HG03025 (cell line): Measurements from ENCODE around the gene TSHR.
"Not testable (repeated sequence)": the region's sequence is repeated elsewhere in the genome, so short reads cannot be mapped to it uniquely, and the experiment has no call there.

Experiments
- ATAC-seq: cut with Tn5 transposase; IDR thresholded peaks from one replicate; pipeline ENCODE4 v1.9.1; 2021; ENCODE audit warnings: mild to moderate bottlenecking, moderate library complexity; ENCODE audit not compliant: unreplicated experiment, low FRiP score

TSHR gene

DNA sequence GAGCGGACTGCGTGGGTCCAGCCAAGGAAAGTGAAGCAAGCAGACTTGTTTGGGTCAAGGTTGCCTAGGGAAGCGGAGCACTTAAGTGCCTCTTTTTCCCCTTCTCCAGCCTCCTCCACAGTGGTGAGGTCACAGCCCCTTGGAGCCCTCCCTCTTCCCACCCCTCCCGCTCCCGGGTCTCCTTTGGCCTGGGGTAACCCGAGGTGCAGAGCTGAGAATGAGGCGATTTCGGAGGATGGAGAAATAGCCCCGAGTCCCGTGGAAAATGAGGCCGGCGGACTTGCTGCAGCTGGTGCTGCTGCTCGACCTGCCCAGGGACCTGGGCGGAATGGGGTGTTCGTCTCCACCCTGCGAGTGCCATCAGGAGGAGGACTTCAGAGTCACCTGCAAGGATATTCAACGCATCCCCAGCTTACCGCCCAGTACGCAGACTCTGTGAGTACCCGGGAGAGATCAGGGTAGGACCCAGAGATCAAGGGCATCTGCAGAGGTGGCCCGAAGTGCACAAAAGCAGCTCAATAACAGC is at the start of gene TSHR:
TSS of gene TSHR (plus strand) at position 206 of the 526 bp plus-strand sequence. CDS start at position 266, 60 bp downstream.
- ATAC-seq = no peak

DNA sequence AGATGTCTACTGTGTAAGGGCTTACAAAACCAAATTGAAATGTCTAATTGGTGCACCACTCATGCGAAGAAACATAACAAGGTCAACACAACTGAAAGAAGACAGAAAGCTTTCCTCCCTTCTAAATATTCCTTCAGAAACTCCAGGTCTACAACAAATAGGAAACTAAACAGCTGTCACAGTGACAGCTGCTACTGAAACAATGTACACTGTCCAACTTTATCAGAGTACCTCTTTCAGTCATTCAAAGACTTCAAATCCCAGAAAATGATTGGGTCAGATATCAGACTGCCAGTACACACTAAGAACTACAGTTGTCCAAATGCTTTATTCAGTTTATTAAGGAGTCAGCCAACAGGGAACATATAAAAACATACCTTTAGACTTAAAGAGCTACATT is 49.1 kb upstream of the TSHR start:
- ATAC-seq = no peak

DNA sequence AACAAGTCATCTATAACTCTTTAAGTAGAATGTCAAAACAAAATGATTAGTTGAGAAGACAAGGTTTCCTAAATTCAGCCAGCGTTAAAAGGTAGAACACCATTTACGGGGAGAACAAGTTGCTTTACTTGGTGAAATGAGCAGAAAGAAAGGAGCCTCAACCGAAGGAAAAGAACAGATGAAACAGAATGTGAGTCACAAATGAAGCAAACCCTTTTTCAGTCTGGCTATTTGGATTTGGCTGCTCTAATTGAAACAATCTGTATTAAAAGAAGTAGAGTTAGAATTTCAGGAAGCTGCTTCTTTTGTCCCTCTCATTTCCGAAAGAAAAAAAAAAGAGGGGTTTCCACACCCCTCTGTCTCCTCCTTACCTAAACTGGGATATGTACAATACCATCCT is 48.5 kb upstream of the TSHR start:
- ATAC-seq = no peak

DNA sequence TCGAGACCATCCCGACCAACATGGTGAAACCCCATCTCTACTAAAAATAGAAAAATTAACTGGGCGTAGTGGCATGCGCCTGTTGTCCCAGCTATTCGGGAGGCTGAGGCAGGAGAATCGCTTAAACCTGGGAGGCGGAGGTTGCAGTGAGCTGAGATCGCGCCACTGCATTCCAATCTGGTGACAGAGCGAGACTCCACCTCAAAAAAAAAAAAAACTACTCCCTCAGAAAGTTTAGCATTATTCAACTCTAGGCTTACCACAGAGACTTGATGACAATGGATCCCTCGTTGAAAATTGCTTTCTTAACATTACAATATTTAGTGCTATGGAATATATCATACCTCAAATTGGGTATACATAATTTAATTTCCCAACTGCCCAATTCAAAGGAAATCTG is 43.4 kb upstream of the TSHR start:
- ATAC-seq = not testable (repeated sequence)

DNA sequence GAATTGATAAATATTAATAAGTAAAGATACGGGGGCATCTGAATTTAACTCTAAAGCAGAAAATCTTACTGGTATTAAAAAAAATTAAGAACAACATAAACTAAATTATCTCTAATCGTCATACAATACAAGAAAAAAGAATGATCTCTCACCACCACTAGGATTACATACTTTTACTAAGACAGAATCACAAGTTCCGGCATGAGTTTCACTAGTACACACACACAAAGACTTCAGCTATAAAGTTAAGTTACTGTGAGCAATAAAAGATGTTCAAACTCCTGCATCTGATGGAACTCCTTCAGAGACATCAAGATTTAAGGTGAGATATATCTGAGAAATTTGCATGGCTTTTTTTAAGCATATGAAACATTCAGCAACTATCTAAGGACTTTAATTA is 35.8 kb upstream of the TSHR start:
- ATAC-seq = no peak

DNA sequence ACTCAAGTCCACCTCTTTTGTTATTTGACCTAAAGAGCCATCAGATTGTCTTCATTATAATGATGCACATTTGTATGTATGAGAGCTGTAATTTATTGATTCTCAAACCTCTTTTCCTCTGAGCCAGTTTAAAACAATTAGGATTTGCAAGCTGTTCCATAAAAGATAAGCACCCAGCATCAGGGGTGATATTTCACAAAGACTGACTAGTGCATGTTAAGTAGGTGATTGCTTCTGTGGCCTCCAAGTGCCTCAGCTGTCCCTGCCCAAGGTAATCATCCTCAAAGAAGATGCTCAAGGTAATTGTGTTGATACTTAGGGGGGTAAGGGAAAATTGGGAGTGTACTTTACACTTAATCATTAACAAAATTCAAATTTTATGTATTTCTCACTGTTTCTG is 32.1 kb upstream of the TSHR start:
- ATAC-seq = no peak

DNA sequence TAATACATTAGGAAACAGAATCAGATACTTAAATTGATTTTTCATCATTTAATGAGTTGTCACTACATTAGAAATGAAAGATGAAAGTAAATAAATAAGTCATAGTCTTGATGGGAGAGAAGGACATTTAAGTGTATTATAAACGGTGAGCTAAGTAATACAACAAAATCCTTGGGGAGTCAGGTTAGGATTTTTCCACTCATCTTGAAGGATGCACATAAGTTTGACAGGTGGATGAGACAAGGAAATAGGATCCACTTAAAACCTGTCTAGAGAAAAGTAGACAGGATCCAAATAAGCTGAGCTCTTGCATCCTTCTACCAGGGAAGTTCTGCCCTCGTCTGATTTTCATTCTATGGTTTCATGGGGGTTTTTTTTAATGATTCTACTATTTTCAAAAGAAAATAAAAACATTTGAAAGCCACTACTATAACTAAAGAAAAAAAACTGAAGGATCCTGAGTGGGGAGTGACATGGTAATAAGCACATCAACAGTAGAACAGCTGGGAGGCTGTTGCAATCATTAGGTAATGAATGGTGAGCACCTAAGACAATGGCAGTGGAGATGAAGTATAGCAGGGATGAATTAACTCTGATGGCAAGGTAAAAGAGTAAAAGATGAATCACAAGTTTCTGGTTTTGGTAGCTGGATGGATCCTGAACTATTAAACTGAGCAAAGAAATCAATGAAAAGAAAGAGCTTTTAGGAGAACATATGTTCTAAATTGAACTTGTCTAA is 30.9 kb upstream of the TSHR start:
- no peak for ATAC-seq

DNA sequence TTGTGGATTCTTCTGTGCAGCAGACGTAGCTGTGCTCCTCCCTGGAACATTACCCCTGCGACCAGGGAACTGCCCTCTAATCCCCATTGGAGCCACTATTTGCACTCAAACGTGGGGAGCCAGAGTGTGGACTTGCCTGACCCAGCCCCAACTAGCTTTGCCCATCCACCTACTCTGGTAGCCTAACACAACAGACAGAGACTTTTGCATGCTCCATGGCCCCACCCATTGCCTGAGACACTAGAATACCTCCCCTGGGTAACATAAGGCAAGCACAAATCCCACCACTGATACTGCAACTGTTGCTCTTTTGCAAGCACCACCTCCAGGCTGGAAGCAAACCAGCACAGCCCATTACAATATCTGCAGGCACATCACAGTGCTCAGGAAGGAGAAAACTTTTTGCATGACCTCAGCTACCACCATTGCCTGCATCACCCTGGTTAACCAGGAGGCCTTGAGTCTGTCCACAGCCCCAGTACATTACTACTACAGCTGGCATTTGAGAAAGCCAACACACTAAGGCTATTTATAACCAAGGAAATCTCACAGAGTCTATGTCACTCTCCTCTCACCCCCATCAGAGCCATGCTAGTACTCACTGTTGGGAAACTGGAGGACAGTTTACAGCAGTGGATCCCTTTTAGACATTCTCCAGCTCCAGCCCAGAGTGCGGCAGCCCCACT is 28.9 kb upstream of the TSHR start:
- no peak for ATAC-seq

DNA sequence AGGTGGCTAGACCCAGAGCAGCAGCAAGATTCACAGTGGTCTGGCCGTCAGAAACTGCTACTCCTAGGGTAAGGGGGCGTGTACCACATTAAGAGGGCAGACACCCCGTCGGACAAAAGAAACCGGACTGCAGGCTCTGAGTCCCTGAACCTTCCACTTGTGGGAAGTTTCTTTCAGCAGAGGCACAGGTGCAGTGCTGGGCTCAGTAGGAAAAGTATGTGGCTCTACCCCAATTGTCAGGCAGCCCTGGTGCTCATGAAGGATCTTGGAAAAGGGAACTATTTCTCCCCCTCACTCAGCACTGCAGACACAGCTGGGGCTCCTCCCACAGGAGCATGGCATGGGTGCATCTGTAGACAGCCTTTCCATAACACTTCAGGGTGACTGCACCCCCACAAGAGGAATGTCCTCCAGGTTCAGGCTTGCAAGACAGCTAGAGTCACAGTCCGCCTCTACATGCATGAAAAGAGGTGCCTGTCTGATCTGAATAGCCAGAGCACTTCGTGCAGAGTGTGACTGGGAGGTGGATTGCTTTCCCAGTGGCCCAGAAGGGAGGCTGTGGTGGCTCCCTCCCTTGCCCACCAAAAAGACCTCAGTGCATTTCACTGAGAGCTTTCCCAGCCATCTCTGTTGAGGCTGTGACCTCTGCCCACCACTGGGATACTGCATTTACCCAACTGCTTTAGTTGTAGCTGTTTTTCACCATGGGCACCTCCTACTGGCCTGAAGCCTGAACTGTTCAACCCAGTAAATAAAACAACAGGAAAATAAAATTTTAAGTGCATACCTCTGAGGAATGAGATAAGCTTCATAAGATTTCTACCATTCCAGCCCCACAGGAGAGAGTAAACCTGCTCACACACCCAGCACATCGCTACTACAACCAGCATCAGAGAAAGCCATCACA is 28.1 kb upstream of the TSHR start:
- ATAC-seq = no peak

DNA sequence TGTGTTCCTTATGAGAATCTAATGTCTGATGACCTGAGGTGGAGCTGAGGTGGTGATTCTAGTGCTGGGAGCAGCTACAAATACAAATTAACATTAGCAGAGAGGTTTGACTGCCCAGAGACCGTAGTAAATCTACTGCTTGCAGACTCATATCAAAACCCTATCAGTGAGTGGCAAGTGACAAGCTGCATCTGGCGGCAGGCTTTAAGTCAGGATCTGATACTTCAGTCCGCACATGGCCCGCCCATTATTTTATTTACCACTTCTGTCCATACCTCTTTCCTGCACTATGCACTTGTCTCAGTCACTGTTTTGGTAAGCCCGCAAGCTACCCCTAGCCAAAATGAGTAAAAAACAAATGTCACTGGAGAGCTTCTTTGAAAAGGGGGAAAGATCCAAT is 25.3 kb upstream of the TSHR start:
- ATAC-seq = no peak

DNA sequence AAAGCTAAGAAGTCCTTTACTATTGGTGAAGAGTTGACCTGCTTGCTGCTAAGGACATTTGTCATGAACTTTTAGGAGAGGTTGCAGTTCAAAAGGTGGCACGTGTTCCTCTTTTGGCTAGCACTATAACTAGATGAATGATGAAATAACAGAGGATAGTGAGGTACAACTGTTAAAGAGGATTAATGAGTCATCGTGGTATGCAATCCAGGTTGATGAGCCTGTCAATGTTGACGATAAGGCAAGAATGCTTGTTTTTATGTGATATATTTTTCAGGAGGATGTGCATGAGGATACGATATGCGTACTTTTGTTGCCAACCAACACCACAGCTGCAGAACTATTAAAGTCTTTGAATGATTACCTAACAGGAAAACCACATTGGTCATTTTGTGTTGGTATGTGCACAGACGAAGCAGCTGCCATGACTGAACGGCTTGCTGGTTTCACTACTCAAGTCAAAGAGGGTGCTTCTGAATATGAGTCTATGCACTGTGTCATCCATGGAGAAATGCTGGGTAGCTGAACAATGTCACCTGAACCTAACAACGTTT is 24.5 kb upstream of the TSHR start:
- peak; percentile 99 for ATAC-seq

DNA sequence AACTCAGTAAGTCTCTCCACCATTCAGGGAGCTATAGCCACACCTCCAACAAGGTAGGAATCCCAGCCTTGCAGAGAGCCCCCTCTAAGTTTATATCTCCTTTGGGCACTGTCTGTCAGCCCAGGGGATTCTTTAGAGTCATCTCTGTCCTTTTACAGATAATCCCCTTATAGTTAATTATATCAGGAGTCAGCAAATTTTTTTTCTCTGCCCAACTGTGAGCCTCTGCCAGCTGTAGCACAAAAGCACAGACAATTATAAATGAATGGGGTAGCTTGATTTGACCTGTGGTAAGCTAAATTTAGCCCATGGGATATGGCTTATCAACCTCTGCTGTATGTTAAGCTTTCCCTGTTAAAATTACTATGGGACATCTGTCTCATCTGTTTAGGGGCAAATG is 22.1 kb upstream of the TSHR start:
- ATAC-seq = no peak

DNA sequence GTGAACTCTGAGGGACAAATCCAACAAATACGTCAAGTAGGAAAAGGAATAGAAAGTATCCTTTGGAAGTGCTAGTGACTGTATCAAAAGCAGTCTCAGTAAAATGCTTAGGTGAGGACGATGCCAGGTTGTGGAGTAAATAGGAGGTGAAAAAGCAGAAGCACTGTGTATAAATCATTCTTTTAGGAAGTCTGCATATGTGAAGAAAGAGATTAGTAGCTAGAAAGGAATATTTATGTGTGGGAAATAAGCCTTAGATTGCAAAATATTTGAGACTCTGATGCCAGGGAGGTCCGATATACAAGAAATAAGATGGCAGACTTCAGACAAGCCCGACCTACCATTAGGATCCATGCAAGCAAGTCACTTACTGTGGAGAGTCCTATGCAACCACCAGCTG is 21.7 kb upstream of the TSHR start:
- no peak for ATAC-seq

DNA sequence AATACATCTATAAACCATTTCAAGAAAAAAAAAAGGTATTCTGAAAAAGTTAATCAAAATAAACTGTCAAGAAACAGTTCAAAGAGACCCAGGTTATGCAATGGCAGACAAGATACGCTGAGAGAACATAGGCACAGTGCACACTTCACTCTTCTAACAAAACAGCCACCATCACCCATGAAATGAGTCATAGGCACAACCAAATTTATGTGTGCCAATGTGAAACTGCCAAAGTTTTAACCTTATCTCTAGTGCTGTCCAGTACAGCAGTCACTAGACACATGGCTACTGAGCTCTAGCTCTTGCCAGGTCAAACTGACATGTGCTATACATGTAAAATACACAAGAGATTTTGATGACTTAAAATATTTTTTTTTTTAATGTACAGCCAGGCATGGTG is 15.3 kb upstream of the TSHR start:
- ATAC-seq = no peak

DNA sequence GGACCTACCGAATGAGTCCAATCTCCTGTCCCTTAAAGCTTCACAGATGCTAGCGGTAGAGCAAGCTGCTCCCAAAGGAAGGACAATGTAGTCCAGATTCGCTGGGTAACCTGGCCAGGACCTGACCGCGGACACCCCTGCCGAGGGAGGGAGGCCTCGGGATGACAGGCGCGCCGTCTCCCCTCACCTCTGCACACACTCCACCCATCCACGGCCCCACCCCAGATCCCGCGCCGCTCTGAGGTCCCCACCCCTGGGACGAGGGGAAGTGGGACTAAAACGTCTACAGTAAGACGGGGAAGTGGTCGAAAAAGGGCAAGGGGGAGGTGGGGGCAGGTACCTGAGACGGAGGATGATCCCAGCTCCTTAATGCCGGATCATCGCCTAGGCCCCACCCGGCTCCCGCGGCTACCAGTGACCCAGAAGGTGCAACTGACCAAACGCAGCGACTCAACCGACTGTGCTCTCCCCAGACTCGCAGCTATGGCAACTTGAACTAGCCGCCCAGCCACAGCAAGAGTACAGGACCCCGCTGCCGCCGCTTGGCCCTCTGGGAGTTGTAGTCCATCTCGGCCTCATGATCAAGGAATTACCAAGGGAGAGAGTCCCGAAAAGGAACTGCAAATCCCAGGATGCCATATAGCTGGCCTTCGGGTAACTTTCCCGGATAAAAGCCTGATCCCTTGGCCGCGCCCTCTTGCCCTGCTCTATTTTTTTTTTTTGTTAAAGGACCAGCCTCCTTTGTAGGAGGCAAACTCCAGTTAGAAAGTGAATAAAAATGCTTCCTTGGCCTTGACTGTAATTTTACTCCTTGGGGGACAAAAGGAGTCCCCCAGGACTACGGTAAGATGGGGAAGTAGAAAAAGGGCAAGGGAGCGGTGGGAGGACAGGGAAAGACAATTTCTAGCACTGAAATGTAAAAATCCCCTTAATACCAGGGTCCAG is 13.9 kb upstream of the TSHR start, which contains the start of gene CEP128:
TSS of gene CEP128 (minus strand) at position 498 of the 945 bp plus-strand sequence.
- peak; percentile 99 for ATAC-seq

DNA sequence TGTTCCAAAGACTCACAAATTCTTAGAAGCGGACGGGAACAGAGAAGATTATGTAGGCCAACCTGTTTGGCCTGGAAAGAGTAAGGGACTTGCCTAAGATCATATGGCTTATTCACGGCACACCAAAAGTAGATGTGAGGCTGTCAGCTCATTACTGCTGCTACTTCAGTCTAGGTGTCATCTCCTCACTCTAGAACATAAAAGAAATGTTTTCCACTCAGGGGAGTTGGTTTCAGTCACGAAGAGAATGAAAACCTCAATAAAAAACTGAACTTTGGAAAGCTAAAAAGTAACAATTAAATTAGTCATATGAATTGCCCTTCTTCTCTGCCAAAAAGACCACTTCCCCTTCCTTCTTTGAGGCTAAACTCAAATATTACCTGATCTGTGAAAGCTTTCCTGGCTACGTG is 13.2 kb upstream of the TSHR start:
- no peak for ATAC-seq

DNA sequence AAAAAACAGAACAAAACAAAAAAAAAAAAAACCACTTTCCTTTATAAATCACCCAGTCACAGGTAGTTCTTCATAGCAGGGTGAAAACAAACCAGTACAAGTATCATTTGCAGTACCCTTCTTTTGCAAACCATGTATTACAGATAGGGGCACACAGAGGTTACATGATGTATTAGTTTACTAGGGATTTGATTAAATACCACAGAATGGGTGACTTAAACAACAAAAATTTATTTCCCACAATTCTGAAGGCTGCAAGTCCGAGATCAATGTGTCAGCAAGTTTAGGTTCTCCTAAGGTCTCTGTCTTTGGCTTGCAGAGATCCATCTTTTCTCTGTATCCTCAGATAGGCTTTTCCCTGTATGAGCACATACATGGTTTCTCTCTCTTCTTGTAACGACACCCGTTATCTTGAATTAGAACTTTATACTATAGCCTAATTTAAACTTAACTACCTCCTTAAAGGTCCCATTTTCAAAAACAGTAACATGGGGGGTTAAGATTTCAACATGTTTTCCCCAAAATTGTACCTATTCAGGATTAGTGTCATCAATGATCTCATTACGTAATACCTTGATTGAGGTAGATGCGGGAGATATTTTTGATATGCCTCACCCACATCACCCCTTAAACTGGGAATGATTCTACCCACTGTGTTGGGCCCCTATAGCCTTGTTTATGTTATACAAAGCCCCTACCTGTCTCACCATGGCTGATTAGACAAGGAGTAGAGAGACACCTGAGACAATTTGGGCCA is 10.4 kb upstream of the TSHR start:
- ATAC-seq = no peak

DNA sequence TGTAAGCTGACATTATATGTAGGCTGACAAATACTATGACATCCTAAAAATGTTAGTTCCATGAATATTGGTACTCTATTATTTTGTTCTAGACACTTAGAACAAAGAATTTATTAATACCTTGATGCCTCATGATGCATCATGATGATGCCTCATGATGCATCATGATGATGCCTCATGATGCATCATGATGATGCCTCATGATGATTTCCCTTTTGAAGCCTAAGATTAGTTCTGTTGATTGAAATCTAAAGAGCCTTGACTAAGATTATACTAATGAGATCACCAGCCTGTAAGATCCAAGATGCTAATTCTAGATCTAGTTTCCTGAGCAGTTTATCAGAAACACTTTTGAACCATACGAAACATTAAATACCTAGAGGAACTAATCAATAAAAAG is 9.2 kb upstream of the TSHR start:
- no peak for ATAC-seq

DNA sequence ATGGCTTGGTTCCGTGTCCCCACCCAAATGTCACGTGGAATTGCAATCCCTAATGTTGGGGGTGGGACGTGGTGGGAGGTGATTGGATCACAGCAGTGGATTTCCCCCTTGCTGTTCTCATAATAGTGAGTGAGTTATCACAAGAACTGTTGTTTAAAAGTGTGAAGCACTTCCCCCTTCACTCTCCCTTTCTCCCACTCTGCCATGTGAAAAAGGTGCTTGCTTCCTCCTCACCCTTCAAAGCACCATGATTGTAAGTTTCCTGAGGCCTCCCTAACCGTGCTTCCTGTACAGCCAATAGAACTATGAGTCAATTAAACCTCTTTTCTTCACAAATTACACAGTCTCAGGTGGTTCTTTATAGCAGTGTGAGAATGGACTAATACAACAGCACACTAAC is 8.6 kb upstream of the TSHR start:
- ATAC-seq = no peak
